ENCODE data around the gene CIZ1.

Gene CIZ1

DNA sequence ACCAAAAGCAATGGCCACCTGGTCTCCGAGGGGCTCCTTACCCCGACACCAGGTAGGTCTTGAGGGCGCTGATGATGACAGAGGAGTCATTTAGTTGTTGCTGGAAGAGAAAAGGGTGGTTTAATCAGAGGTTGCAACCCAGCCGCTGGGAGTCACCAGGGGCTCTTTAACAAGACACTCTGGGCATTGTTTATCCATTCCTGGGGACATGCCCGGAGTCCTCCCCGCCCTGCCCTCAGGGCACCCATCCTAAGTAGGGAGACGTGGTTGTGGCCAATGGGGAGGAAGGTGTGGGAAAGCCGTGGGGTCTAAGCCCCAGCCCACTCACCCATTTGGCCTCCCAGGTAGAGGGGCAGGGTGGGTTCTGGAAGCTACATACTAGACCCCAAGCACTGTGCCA is 66.9 kb downstream of the CIZ1 start:
- ChIA-PET CTCF (interaction anchor here (0.7 to 7.4 kb wide), 23 partner anchors 9 to 296 kb away, joined by 3 to 110 read pairs (median 5); partner anchors contain the start of genes CERCAM, CIZ1 and SLC25A25), POLR2A (no interaction called here)
- no peak for TF ChIP-seq CTCF (IDR thresholded peaks at IDR 0.05; ENCODE audit: control extremely low read depth, extremely low read depth, low read depth, missing control alignments)
- no peak for DNase-seq (ENCODE audit: extremely low spot score)

- no peak for TF ChIP-seq CTCF (IDR thresholded peaks at IDR 0.05; ENCODE audit: control extremely low read depth, extremely low read depth, low read depth, missing control alignments)
- no peak for DNase-seq (ENCODE audit: extremely low spot score)
- ChIA-PET CTCF (interaction anchor here (1.3 to 7.4 kb wide), 5 partner anchors 8 to 153 kb away, joined by 4 to 110 read pairs (median 12); no protein-coding TSS in a partner anchor), POLR2A (interaction anchor here (0.7 to 0.9 kb wide), 2 partner anchors 10 to 1019 kb away, joined by 4 to 6 read pairs; no protein-coding TSS in a partner anchor)
Observed at GRCh38 chr9:128123451-128124080, 67.8 kb downstream of the CIZ1 start.

- CTCF ChIA-PET = no interaction called here
- TF ChIP-seq CTCF (IDR thresholded peaks at IDR 0.05; ENCODE audit: control extremely low read depth, extremely low read depth, low read depth, missing control alignments) = no peak
- POLR2A ChIA-PET = interaction anchor here (0.7 kb wide), 1 partner anchor 1019 kb away, joined by 6 read pairs; no protein-coding TSS in a partner anchor
- no peak for DNase-seq (ENCODE audit: extremely low spot score)
Observed at GRCh38 chr9:128122809-128123175, 68.6 kb downstream of the CIZ1 start.

DNA sequence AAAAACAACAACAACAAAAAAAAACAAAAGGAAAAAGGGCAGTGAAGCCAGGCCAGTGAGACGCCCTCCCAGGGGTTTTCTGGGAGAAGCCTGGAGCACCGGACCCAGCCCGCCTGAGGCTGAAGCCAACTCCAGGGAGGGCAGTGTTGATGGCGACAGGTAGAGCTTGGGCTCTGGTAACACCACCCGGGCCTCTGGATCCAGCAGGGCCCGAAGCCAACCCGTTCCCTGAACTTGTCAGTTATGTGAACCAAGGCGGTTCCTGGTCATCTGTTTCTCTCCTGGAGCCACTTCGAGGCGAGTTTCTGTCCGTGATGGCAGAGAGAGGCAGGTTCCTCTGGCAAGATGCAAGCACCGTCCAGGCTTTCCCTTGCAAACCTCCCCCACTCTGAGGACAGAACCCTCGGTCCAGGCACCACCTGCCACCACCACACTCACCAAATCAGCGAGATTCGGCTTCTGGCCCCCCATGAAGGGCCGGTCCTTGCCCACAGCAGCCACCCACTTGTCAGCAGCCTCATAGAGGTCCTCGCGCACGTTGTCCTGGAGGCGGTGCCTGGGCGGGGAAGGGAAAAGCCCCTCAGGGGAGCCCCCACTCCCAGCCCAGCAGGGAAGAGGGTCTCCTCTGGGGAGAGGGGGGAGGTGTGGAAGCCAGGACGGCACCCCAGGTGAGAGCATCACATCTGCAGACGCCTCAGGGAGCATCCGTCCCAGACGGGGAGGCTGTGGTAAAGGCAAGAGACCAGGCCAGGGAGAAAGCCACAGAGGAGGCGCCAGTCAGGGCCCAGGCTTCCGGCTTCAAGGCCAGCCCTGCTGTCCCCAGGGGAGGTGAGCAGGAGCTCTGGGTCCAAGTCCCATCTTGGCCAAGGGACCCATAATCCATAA is 69.2 kb downstream of the CIZ1 start:
- DNase-seq (ENCODE audit: extremely low spot score) = no peak
- ChIA-PET POLR2A (no interaction called here), CTCF (interaction anchor here (2.1 kb wide), 1 partner anchor 178 kb away, joined by 6 read pairs; no protein-coding TSS in a partner anchor)
- TF ChIP-seq CTCF (IDR thresholded peaks at IDR 0.05; ENCODE audit: control extremely low read depth, extremely low read depth, low read depth, missing control alignments) = no peak

GRCh38 chr9:128121466-128121810 is 69.9 kb downstream of the CIZ1 start:
- no peak for TF ChIP-seq CTCF (IDR thresholded peaks at IDR 0.05; ENCODE audit: control extremely low read depth, extremely low read depth, low read depth, missing control alignments)
- ChIA-PET CTCF (interaction anchor here (2.1 kb wide), 1 partner anchor 178 kb away, joined by 6 read pairs; no protein-coding TSS in a partner anchor), POLR2A (interaction anchor here (0.5 kb wide), 1 partner anchor 9 kb away, joined by 3 read pairs; no protein-coding TSS in a partner anchor)
- DNase-seq (ENCODE audit: extremely low spot score) = no peak

GRCh38 chr9:128120741-128121465 is 70.5 kb downstream of the CIZ1 start:
- CTCF ChIA-PET = interaction anchor here (2.1 kb wide), 1 partner anchor 177 kb away, joined by 6 read pairs; no protein-coding TSS in a partner anchor
- POLR2A ChIA-PET = interaction anchor here (0.5 kb wide), 1 partner anchor 9 kb away, joined by 3 read pairs; no protein-coding TSS in a partner anchor
- no peak for TF ChIP-seq CTCF (IDR thresholded peaks at IDR 0.05; ENCODE audit: control extremely low read depth, extremely low read depth, low read depth, missing control alignments)
- no peak for DNase-seq (ENCODE audit: extremely low spot score)
